Sigmoid colon (tissue), 7 donors: Measurements from ENCODE around the gene PRKN. TPM values are rescaled to one million over a fixed set of nuclear protein-coding genes. Genes with fewer than 3 reads are reported as not detected.

ENCODE experiments used
- DNase-seq: peaks from one replicate; pipeline ENCODE4 v3.0.0-alpha.2; 2019
- H3K27ac ChIP-seq, 4 donors: fragments of 200-600 bp; sonication (generic); one replicate each; pipeline ENCODE4 v1.5.1; 2016 to 2019; ENCODE audit warnings: mild to moderate bottlenecking in 1 of 4
- H3K27me3 ChIP-seq, 3 donors: fragments of 200-600 bp; sonication (generic); one replicate each; pipeline ENCODE4 v1.5.1; 2019; ENCODE audit warnings: mild to moderate bottlenecking in 1 of 3
- H3K36me3 ChIP-seq, 4 donors: fragments of 200-600 bp; sonication (generic); one replicate each; pipeline ENCODE4 v1.5.1; 2016 to 2019
- H3K4me1 ChIP-seq, 4 donors: fragments of 200-600 bp; sonication (generic); one replicate each; pipeline ENCODE4 v1.5.1; 2017 to 2019
- H3K4me3 ChIP-seq, 4 donors: fragments of 200-600 bp; sonication (generic); one replicate each; pipeline ENCODE4 v1.5.1; 2017 to 2019; ENCODE audit warnings: mild to moderate bottlenecking in 2 of 4, moderate library complexity in 1 of 4
- H3K9me3 ChIP-seq, 4 donors: fragments of 200-600 bp in 3 of 4; sonication (generic) in 3 of 4; one replicate each; pipeline versions ENCODE4 v1.5.1 to v1.6.1; 2013 to 2019
- CTCF ChIP-seq, 4 experiments: fragments of 450-650 bp in 3 of 4; fragments of 200-600 bp in 1 of 4; IDR thresholded peaks; one replicate each; pipeline ENCODE4 v1.5.1; 2016 to 2019; ENCODE audit warnings: antibody characterized with exemption in 4 of 4, mild to moderate bottlenecking in 3 of 4, moderate library complexity in 2 of 4
- EP300 ChIP-seq, 4 donors: sonication (generic); formaldehyde crosslinking; IDR thresholded peaks; one replicate each; pipeline ENCODE4 v1.6.1; 2017; ENCODE audit warnings: antibody characterized with exemption in 4 of 4
- POLR2A ChIP-seq, 2 donors: fragments of 450-650 bp; IDR thresholded peaks; one replicate each; pipeline ENCODE4 v1.6.1; 2016; ENCODE audit warnings: antibody characterized with exemption in 2 of 2, mild to moderate bottlenecking in 2 of 2, moderate library complexity in 2 of 2
- POLR2AphosphoS5 ChIP-seq, 4 donors: sonication (generic); formaldehyde crosslinking; IDR thresholded peaks; one replicate each; pipeline ENCODE4 v1.6.1; 2017; ENCODE audit warnings: antibody characterized with exemption in 4 of 4
- WGBS, 2 donors: extraction: QIAGEN DNeasy Blood & Tissue Kit; methylation state at CpG; one replicate each; pipeline ENCODE4 v1.1.7; 2013; 5-methylcytosine and 5-hydroxymethylcytosine counted together
- intact Hi-C: fragments of 100-400 bp; cut with DNase I; formaldehyde crosslinking; loops from one replicate; pipeline ENCODE4 v1.15.1; 2023
- polyA plus RNA-seq, 3 donors: library from polyadenylated mRNA; stranded (reverse); fragments of 200-250 nt; gene quantifications; one replicate each; pipeline ENCODE4 v1.2.3, GENCODE V29; 2013
- total RNA-seq, 4 donors: library from RNA; depleted of rRNA; stranded (reverse); fragments of >200 nt; gene quantifications; one replicate each; pipeline ENCODE4 v1.1.0, GENCODE V29; 2016
- donor health status: healthy with polysubstance abuse.
- donor health status: Bipolar disorder and iron deficiency.
- donor health status: healthy.

PRKN gene
- total and polyA plus RNA-seq, 7 donors: 0.38 to 173 (median 9.7) TPM

GRCh38 chr6:161722394-161722793, 1005.2 kb downstream of the PRKN start:
- Histone ChIP-seq H3K27me3 (no peaks in the 10 kb centered on the region), H3K36me3 (no peaks in the 10 kb centered on the region), H3K27ac (no peak overlapping the region), H3K4me3 (no peak overlapping the region), H3K4me1 (no peaks in the 10 kb centered on the region), H3K9me3 (no peaks in the 10 kb centered on the region)
- intact Hi-C loops: no loop called here
- WGBS, 2 donors: 84 to 86% methylated on average over 3 of the region's 3 CpGs
- TF ChIP-seq POLR2AphosphoS5 (IDR thresholded peaks at IDR 0.05): no peak
- TF ChIP-seq EP300 (IDR thresholded peaks at IDR 0.05): no peak
- TF ChIP-seq CTCF (IDR thresholded peaks at IDR 0.05): no peak
- no peak for TF ChIP-seq POLR2A (IDR thresholded peaks at IDR 0.05)
- DNase-seq: no peak

- Histone ChIP-seq H3K4me3 (no peak overlapping the region), H3K27ac (no peak overlapping the region), H3K9me3 (no peaks in the 10 kb centered on the region), H3K4me1 (no peaks in the 10 kb centered on the region), H3K27me3 (no peaks in the 10 kb centered on the region), H3K36me3 (no peaks in the 10 kb centered on the region)
- TF ChIP-seq POLR2A (IDR thresholded peaks at IDR 0.05) (no peak), EP300 (IDR thresholded peaks at IDR 0.05) (no peak), CTCF (IDR thresholded peaks at IDR 0.05) (no peak), POLR2AphosphoS5 (IDR thresholded peaks at IDR 0.05) (no peak)
- WGBS, 2 donors: 79 to 83% methylated on average over 8 of the region's 8 CpGs
- intact Hi-C loops: no loop called here
- DNase-seq: no peak
Observed at GRCh38 chr6:161721511-161721910, 1006.1 kb downstream of the PRKN start.

- H3K27ac ChIP-seq: no peak overlapping the region
- H3K27me3 ChIP-seq: no peaks in the 10 kb centered on the region
- no peak for TF ChIP-seq EP300 (IDR thresholded peaks at IDR 0.05)
- no peak for TF ChIP-seq POLR2A (IDR thresholded peaks at IDR 0.05)
- no peak for TF ChIP-seq POLR2AphosphoS5 (IDR thresholded peaks at IDR 0.05)
- no peak for TF ChIP-seq CTCF (IDR thresholded peaks at IDR 0.05)
- no peaks in the 10 kb centered on the region for H3K9me3 ChIP-seq
- H3K4me1 ChIP-seq: no peaks in the 10 kb centered on the region
- no peak overlapping the region for H3K4me3 ChIP-seq
- intact Hi-C loops: no loop called here
- WGBS, 2 donors: 58 to 73% methylated on average over 3 of the region's 3 CpGs
- no peaks in the 10 kb centered on the region for H3K36me3 ChIP-seq
- no peak for DNase-seq
Observed at GRCh38 chr6:161716176-161716575, 1011.4 kb downstream of the PRKN start.

GRCh38 chr6:161711938-161712337, 1015.6 kb downstream of the PRKN start:
- no peak overlapping the region for H3K27ac ChIP-seq
- no peaks in the 10 kb centered on the region for H3K9me3 ChIP-seq
- no peak for DNase-seq
- H3K4me3 ChIP-seq: no peak overlapping the region
- no peaks in the 10 kb centered on the region for H3K4me1 ChIP-seq
- 89 to 93% methylated on average over 1 of the region's 1 CpG for WGBS, 2 donors
- TF ChIP-seq POLR2A (IDR thresholded peaks at IDR 0.05): no peak
- TF ChIP-seq POLR2AphosphoS5 (IDR thresholded peaks at IDR 0.05): no peak
- TF ChIP-seq CTCF (IDR thresholded peaks at IDR 0.05): no peak
- TF ChIP-seq EP300 (IDR thresholded peaks at IDR 0.05): no peak
- no peaks in the 10 kb centered on the region for H3K36me3 ChIP-seq
- no peaks in the 10 kb centered on the region for H3K27me3 ChIP-seq
- intact Hi-C loops: no loop called here

GRCh38 chr6:161711515-161711914, 1016.1 kb downstream of the PRKN start:
- intact Hi-C loops: no loop called here
- DNase-seq: no peak
- H3K4me1 ChIP-seq: no peaks in the 10 kb centered on the region
- no peak for TF ChIP-seq EP300 (IDR thresholded peaks at IDR 0.05)
- TF ChIP-seq POLR2A (IDR thresholded peaks at IDR 0.05): no peak
- TF ChIP-seq POLR2AphosphoS5 (IDR thresholded peaks at IDR 0.05): no peak
- no peak for TF ChIP-seq CTCF (IDR thresholded peaks at IDR 0.05)
- H3K36me3 ChIP-seq: no peaks in the 10 kb centered on the region
- no peak overlapping the region for H3K27ac ChIP-seq
- H3K4me3 ChIP-seq: no peak overlapping the region
- H3K9me3 ChIP-seq: no peaks in the 10 kb centered on the region
- no peaks in the 10 kb centered on the region for H3K27me3 ChIP-seq
